SK-N-SH treated with all-trans-retinoic acid at 6 μM for 48 hours (cell line): ENCODE results near the gene RND3.

Experiments
- ATAC-seq: fragments of 200-7000 bp; cut with Tn5 transposase; 3 replicates; pipeline ENCODE4 v1.9.1; 2020; ENCODE audit warnings: mild to moderate bottlenecking, moderate library complexity
- ARNTL ChIP-seq: fragments of 450-650 bp; formaldehyde crosslinking; IDR thresholded peaks from 2 replicates; pipeline ENCODE4 v1.5.0; 2020; ENCODE audit warnings: low read depth, mild to moderate bottlenecking, moderate library complexity, borderline replicate concordance
- BACH2 ChIP-seq: fragments of 250-450 bp; sonication (Bioruptor Pico); IDR thresholded peaks from 2 replicates; pipeline ENCODE4 v1.9.0; 2021; ENCODE audit warnings: mild to moderate bottlenecking, borderline replicate concordance
- CREB5 ChIP-seq: fragments of 250-450 bp; sonication (Bioruptor Pico); IDR thresholded peaks from 2 replicates; pipeline ENCODE4 v1.5.1; 2020; ENCODE audit warnings: low read depth, mild to moderate bottlenecking, moderate library complexity
- ESRRG ChIP-seq: fragments of 250-450 bp; sonication (Bioruptor Pico); IDR thresholded peaks from 2 replicates; pipeline ENCODE4 v1.6.1; 2021; ENCODE audit warnings: mild to moderate bottlenecking
- OSR1 ChIP-seq: fragments of 250-450 bp; sonication (Bioruptor Pico); IDR thresholded peaks from 2 replicates; pipeline ENCODE4 v1.8.0; 2022; ENCODE audit warnings: moderate library complexity, mild to moderate bottlenecking, inconsistent platforms
- PATZ1 ChIP-seq: fragments of 250-450 bp; sonication (Bioruptor Pico); IDR thresholded peaks from 2 replicates; pipeline ENCODE4 v1.8.0; 2020; ENCODE audit warnings: mild to moderate bottlenecking, moderate library complexity, borderline replicate concordance
- POU6F1 ChIP-seq: fragments of 250-450 bp; sonication (Bioruptor Pico); IDR thresholded peaks from 2 replicates; pipeline ENCODE4 v1.8.0; 2021; ENCODE audit warnings: low read depth, mild to moderate bottlenecking, moderate library complexity, borderline replicate concordance
- SNAI2 ChIP-seq: fragments of 250-450 bp; sonication (Bioruptor Pico); IDR thresholded peaks from 2 replicates; pipeline ENCODE4 v1.5.0; 2020; ENCODE audit warnings: mild to moderate bottlenecking, moderate library complexity
- TCF4 ChIP-seq: fragments of 250-450 bp; sonication (Bioruptor Pico); IDR thresholded peaks from 2 replicates; pipeline ENCODE4 v1.8.0; 2021; ENCODE audit warnings: mild to moderate bottlenecking, moderate library complexity, borderline replicate concordance
- TOX ChIP-seq: fragments of 250-450 bp; sonication (Bioruptor Pico); IDR thresholded peaks from 2 replicates; pipeline ENCODE4 v1.8.0; 2021; ENCODE audit warnings: mild to moderate bottlenecking, moderate library complexity, borderline replicate concordance
- TSHZ2 ChIP-seq: fragments of 250-450 bp; sonication (Bioruptor Pico); IDR thresholded peaks from 2 replicates; pipeline ENCODE4 v1.5.0; 2020; ENCODE audit warnings: mild to moderate bottlenecking, moderate library complexity
- ZC3H10 ChIP-seq: fragments of 250-450 bp; sonication (Bioruptor Pico); IDR thresholded peaks from 2 replicates; pipeline ENCODE4 v1.5.1; 2021; ENCODE audit warnings: mild to moderate bottlenecking, moderate library complexity
- ZFP3 ChIP-seq: fragments of 250-450 bp; sonication (Bioruptor Pico); IDR thresholded peaks from 2 replicates; pipeline ENCODE4 v1.5.0; 2020; ENCODE audit warnings: mild to moderate bottlenecking, moderate library complexity
- ZFP30 ChIP-seq: fragments of 450-650 bp; formaldehyde crosslinking; IDR thresholded peaks from 2 replicates; pipeline ENCODE4 v1.5.0; 2022; ENCODE audit warnings: mild to moderate bottlenecking, moderate library complexity
- ZNF565 ChIP-seq: fragments of 450-650 bp; formaldehyde crosslinking; conservative IDR thresholded peaks from 2 replicates; pipeline ENCODE4 v1.5.0; 2020; ENCODE audit warnings: low read depth, mild to moderate bottlenecking, moderate library complexity
- ZNF70 ChIP-seq: fragments of 450-650 bp; formaldehyde crosslinking; IDR thresholded peaks from 2 replicates; pipeline ENCODE4 v1.5.0; 2020; ENCODE audit warnings: mild to moderate bottlenecking, moderate library complexity

Gene RND3

GRCh38 chr2:150485871-150486538, 1.5 kb downstream of the RND3 start:
- ATAC-seq = peak; percentile 63
- TF ChIP-seq CREB5 (CRISPR knock-in tag) = 0 out of 2 replicates have a peak, but pooled peaks have one; percentile 29
- no peak for TF ChIP-seq PATZ1 (CRISPR knock-in tag)

GRCh38 chr2:150485114-150485870, 2.2 kb downstream of the RND3 start:
- ATAC-seq = peak; percentile 53
- TF ChIP-seq ZFP3 (CRISPR knock-in tag) (no peak), TCF4 (peak; percentile 24; the same call in 1 of the 2 replicates)

GRCh38 chr2:150484461-150485021, 2.9 kb downstream of the RND3 start:
- ATAC-seq = peak; percentile 1
- TF ChIP-seq POU6F1 (no peak), SNAI2 (no peak), ESRRG (CRISPR knock-in tag) (no peak)

GRCh38 chr2:150484006-150484405, 3.5 kb downstream of the RND3 start:
- TF ChIP-seq PATZ1 (CRISPR knock-in tag) (peak; percentile 12; the same call in 1 of the 2 replicates), ZC3H10 (no peak)
- ATAC-seq = no peak

GRCh38 chr2:150483532-150483931, 3.9 kb downstream of the RND3 start:
- ATAC-seq = no peak
- TF ChIP-seq ZNF70 (CRISPR knock-in tag) (no peak), CREB5 (CRISPR knock-in tag) (no peak), BACH2 (CRISPR knock-in tag) (no peak)

- ATAC-seq = no peak
- TF ChIP-seq OSR1 (CRISPR knock-in tag) = no peak
- TF ChIP-seq TOX (CRISPR knock-in tag) = no peak
- TF ChIP-seq ARNTL (CRISPR knock-in tag) = no peak
- no peak for TF ChIP-seq BACH2 (CRISPR knock-in tag)
- no peak for TF ChIP-seq TSHZ2 (CRISPR knock-in tag)
- TF ChIP-seq ESRRG (CRISPR knock-in tag) = no peak
- no peak for TF ChIP-seq ZFP30 (CRISPR knock-in tag)
- no peak for TF ChIP-seq ZFP3 (CRISPR knock-in tag)
- TF ChIP-seq ZNF565 (CRISPR knock-in tag) = no peak
Measured at GRCh38 chr2:150482667-150483400, 4.6 kb downstream of the RND3 start.
